ENCODE measurements around the gene TARBP1. TPM values are rescaled to one million over a fixed set of nuclear protein-coding genes. Genes with fewer than 3 reads are reported as not detected.
"Not testable (repeated sequence)": the region's sequence is repeated elsewhere in the genome, so short reads cannot be mapped to it uniquely, and the experiment has no call there.

The TARBP1 gene
- total RNA-seq, 4 donors from 2014 or later: 13.2 to 39.2 (median 27.6) TPM

- H3K4me1 ChIP-seq: no peaks in the 10 kb centered on the region
- H3K27me3 ChIP-seq: no peaks in the 10 kb centered on the region
- H3K36me3 ChIP-seq: peaks cover 0 to 61% (median 0%) of the 10 kb centered on the region in 3 donors
- no peaks in the 10 kb centered on the region for H3K9me3 ChIP-seq
- no peak for TF ChIP-seq CTCF (IDR thresholded peaks at IDR 0.05)
- no peak for TF ChIP-seq POLR2A (IDR thresholded peaks at IDR 0.05)
- H3K4me3 ChIP-seq: no peak overlapping the region
- intact Hi-C loops (cut with DNase I): no loop called here
- WGBS, 2 donors: 84 to 85% methylated on average over 6 of the region's 6 CpGs
- no peak overlapping the region for H3K27ac ChIP-seq
- no peak for DNase-seq
These were observed 90.9 kb downstream of the TARBP1 start for GRCh38 chr1:234388094-234388493.

- DNase-seq: no peak
- Histone ChIP-seq H3K9me3 (no peaks in the 10 kb centered on the region), H3K27me3 (no peaks in the 10 kb centered on the region), H3K4me1 (no peaks in the 10 kb centered on the region), H3K4me3 (no peak overlapping the region), H3K27ac (no peak overlapping the region), H3K36me3 (peaks cover 0 to 59% (median 0%) of the 10 kb centered on the region in 3 donors)
- intact Hi-C loops (cut with DNase I): no loop called here
- WGBS, 2 donors: 90 to 95% methylated on average over 6 of the region's 6 CpGs
- TF ChIP-seq POLR2A (IDR thresholded peaks at IDR 0.05) (no peak), CTCF (IDR thresholded peaks at IDR 0.05) (no peak)
These were observed 92.9 kb downstream of the TARBP1 start for GRCh38 chr1:234386122-234386521.

- DNase-seq: no peak
- no peak overlapping the region for H3K27ac ChIP-seq
- H3K36me3 ChIP-seq: peaks cover 5 to 94% (median 8%) of the 10 kb centered on the region in 3 donors
- 87 to 91% methylated on average over 10 of the region's 10 CpGs for whole genome bisulfite sequencing, 2 donors
- TF ChIP-seq CTCF (IDR thresholded peaks at IDR 0.05): no peak
- no peak for TF ChIP-seq POLR2A (IDR thresholded peaks at IDR 0.05)
- intact Hi-C loops (cut with DNase I): no loop called here
- H3K27me3 ChIP-seq: no peaks in the 10 kb centered on the region
- H3K9me3 ChIP-seq: no peaks in the 10 kb centered on the region
- H3K4me3 ChIP-seq: no peak overlapping the region
- H3K4me1 ChIP-seq: no peaks in the 10 kb centered on the region
These were observed 97.1 kb downstream of the TARBP1 start for GRCh38 chr1:234381699-234382555.

- intact Hi-C loops (cut with DNase I); H3K9me3 ChIP-seq; H3K4me3 ChIP-seq; H3K27ac ChIP-seq; H3K27me3 ChIP-seq; DNase-seq: not testable (repeated sequence)
- Histone ChIP-seq H3K4me1 (peaks cover 0 to 11% (median 4%) of the 10 kb centered on the region in 3 donors), H3K36me3 (peaks cover 9 to 96% (median 17%) of the 10 kb centered on the region in 3 donors)
- 96 to 97% methylated on average over 5 of the region's 5 CpGs for WGBS, 2 donors
These were observed 99.3 kb downstream of the TARBP1 start for GRCh38 chr1:234379591-234380109.

- Histone ChIP-seq H3K27me3 (no peaks in the 10 kb centered on the region), H3K36me3 (peaks cover 9 to 58% (median 17%) of the 10 kb centered on the region in 3 donors), H3K4me3 (no peak overlapping the region), H3K4me1 (peaks cover 4 to 34% (median 16%) of the 10 kb centered on the region in 3 donors), H3K27ac (no peak overlapping the region), H3K9me3 (no peaks in the 10 kb centered on the region)
- intact Hi-C loops (cut with DNase I): no loop called here
- 76 to 85% methylated on average over 7 of the region's 7 CpGs for WGBS, 2 donors
- no peak for DNase-seq
- no peak for TF ChIP-seq POLR2A (IDR thresholded peaks at IDR 0.05)
- TF ChIP-seq CTCF (IDR thresholded peaks at IDR 0.05): no peak
These were observed 103.3 kb downstream of the TARBP1 start for GRCh38 chr1:234375672-234376071.

Data from esophagus squamous epithelium (tissue), 5 donors.